GM19043 (cell line): ENCODE results near the gene DNAAF1.
A peak's percentile ranks its signal among the peaks of the same experiment; 100 is the strongest.
"Not testable (repeated sequence)": the region's sequence is repeated elsewhere in the genome, so short reads cannot be mapped to it uniquely, and the experiment has no call there.

Experiments used
- ATAC-seq: cut with Tn5 transposase; IDR thresholded peaks from one replicate; pipeline ENCODE4 v1.9.1; 2021; ENCODE audit warnings: low read depth; ENCODE audit not compliant: unreplicated experiment

DNAAF1 gene

GRCh38 chr16:84144859-84145639, at the start of gene DNAAF1, which contains the start of gene HSDL1:
Gene DNAAF1, plus strand, starts transcription at chr16:84145308. Its CDS starts 133 bp downstream, at chr16:84145441.
Gene HSDL1, minus strand, starts transcription at chr16:84145177. Its CDS starts 13,856 bp downstream, at chr16:84131321.
- ATAC-seq, result peak; percentile 77

GRCh38 chr16:84095466-84095865, 49.6 kb upstream of the DNAAF1 start:
- no peak for ATAC-seq

DNA sequence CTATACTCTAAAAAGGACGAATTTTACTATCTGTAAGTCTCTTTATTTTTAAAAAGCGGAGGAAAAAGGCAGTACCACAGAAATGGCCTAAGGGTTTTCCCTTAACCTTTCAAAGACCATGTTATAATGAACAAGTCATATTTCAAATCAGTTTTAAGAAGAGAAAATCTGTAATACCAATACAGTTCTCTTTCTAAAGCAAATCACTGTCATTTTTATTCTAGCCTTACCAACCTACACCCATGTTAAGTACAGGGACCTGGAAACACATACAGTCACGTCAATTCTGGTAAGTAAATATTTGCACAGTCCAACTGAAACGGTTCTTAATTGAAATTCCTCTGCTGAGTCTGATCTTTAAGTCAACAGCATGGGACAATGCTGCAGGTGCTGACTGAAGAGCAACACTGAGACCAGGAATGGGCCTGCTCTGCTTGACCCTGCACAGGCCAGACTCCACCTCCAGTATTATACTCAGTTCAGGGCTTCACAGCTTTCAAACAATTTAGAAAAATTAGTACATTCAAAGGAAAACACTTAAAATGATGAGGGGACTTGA, 48.6 kb upstream of the DNAAF1 start:
- no peak for ATAC-seq

GRCh38 chr16:84098939-84099338, 46.2 kb upstream of the DNAAF1 start:
- no peak for ATAC-seq

GRCh38 chr16:84103678-84104077, 41.4 kb upstream of the DNAAF1 start:
- no peak for ATAC-seq

DNA sequence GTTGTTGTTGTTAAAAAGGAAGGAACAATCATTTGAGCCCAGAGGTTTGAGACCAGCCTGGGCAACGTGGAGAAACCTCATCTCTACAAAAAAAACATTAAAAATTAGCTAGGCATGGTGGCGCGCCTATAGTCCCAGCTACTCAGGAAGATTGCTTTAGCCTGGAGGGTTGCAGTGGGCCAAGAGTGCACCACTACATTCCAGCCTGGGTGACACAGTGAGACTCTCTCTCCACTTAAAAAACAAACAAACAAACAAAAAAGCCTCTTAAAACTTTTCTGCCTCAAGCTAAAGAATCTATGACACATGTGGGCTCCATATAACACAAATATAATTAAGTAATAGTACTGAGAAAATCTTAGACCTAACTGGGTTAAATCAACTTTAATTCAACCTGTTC, 40.9 kb upstream of the DNAAF1 start:
- ATAC-seq, result no peak

DNA sequence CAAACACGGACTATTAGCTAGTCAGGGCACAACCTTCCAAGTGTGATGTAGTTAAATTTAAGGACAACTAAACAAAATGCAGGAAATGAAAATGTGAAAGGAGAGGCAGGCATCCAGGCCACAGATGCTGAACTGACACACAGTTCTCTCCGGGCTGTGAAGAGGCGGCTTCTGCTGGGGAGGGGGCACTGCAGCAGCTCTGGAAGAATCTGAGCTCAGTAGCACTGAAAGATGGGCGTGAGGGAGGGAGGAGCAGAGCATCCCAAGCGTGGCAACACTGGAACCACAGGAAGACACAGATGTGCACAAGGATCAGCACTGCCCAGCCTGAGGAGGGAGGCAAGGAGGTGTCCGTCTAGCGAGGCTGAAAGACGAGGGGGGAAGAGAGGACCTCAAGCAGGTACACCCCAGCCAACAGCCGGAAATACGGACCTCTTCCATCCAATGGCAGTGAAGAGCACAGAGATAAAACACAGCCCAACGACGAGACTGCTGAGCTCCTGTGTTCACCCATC, 39.8 kb upstream of the DNAAF1 start:
- no peak for ATAC-seq

GRCh38 chr16:84105948-84106740, 39.0 kb upstream of the DNAAF1 start:
- ATAC-seq, result no peak

DNA sequence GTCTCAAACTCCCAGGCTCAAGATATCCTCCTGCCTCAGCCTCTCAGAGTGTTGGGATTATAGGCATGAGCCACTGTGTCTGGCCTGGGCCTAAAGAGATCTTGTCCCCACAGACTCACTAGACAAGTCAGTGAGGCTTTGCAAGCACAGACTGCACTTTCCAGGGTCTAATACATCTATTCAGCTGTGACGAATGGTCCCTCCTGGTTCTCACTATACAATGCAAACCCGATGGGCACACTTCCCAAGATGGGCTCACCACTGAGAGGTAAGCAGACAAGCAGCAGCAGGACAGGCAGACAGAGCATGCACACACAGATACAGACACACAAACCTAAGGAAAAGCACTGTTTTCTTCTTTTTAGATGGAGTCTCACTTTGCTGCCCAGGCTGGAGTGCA, 37.2 kb upstream of the DNAAF1 start:
- ATAC-seq, result no peak

- ATAC-seq, result no peak
Measured at GRCh38 chr16:84109598-84110335, 35.3 kb upstream of the DNAAF1 start.

GRCh38 chr16:84110527-84110926, 34.6 kb upstream of the DNAAF1 start:
- ATAC-seq, result no peak

DNA sequence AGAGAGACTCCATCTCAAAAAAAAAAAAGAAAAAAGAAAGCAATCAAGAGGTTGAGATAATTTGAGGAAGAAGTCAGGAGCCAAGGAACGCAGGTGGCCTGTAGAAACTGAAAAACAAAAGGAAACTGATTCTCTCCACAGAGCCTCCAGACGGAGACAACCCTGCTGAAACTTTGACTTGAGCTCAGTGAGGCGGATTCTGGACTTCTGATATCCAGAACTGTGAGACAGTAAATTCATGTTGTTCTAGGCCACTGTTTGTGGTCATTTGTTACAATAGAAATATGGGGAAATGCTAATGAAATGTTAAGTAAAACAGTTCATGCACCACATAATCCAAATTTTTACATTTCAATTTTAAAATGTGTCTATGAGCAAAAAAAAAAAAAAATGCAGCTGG, 33.6 kb upstream of the DNAAF1 start:
- ATAC-seq, result no peak

DNA sequence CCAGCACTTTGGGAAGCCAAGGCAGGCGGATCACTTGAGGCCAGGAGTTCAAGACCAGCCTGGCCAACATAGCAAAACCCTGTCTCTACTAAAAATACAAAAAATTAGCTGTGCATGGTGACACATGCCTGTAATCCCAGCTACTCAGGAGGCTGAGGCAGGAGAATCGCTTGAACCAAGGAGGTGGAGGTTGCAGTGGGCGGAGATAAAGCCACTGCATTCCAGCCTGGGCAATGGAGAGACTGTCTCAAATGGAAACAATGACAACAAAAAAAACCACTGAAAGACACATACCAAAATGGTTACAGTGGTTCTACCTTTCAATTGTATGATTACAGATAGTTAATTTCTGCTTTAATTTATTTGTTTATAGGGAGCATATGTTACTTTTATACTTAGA, 33.2 kb upstream of the DNAAF1 start:
- ATAC-seq, result not testable (repeated sequence)

DNA sequence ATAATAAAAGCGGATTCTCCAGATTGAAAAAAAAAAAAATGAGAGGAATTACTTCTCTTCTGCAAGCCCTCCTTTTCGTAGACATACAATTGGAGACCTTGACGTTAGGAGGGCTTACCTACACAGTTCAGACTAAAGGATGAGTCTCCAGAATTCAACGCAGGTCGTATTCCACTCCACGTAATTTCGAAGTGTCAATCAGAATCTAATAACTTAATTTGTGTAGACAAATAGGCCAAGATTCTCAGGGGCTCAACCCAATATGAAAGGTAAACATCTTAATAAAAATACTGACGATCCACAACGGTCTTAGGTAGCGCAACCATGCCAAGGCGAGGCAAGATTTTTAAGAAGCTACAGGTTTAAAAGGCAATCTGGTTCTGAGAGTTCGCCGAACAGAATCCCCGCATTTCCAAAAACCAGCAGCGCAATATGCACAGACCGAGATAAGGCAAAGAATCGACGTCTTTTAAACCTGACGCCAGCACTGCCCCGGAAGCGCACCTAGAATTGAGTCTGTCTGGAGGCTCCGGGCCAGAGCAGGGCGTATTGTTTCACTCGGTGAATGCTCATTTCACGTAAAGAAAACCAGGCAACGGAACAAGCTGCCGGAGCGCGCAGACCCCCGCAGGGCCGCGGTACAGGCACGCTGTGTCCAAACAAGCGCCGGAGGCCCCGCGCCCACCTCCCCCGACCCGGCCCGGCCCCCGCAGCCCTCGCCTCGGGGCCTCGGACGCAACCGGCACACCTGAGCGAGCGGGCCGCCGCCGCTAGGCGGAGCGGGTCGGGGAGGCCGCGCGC, 29.0 kb upstream of the DNAAF1 start:
- ATAC-seq, result peak; percentile 29

DNA sequence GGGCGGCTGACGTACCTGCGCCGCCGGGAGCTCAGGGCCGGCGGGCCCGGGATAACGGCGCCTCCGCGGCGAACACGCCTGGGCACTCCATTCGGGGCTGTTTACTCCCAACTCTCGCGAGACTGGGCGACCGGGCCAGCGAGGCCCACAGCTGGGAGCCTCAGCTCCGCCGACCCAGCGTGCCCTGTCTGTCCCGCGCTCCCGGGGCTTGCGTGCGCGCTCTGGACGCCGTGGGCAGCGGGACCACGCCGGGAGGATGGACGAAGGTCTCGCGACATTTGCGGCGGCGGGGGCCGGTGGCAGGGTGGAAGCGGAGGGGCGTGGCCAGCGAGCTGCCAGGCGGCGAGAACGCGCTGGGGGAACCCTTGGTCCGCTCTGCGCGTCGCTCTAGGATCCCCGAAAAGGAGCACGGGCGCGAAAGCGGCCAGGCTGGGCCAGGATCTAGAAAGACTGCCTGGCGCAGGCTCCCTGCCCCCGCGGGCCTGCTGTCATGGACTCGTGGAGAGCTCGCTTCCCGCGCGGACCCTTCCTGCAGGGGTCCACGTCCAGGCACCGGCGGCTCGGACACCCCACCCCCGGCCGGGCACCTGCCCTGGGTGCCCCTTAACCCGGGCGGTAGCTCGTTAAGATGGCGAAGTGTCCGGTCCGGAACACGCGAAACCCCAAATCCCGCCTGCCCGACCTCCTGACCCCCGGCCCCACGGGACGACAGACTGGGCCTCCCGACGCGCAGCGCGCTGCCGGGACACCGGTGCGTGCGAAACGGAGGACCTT, 28.2 kb upstream of the DNAAF1 start, which contains the start of gene MBTPS1:
TSS of gene MBTPS1 (minus strand) at position 223 of the 774 bp plus-strand sequence. CDS start 15,159 bp downstream, outside the sequence.
- ATAC-seq, result peak; percentile 90

DNA sequence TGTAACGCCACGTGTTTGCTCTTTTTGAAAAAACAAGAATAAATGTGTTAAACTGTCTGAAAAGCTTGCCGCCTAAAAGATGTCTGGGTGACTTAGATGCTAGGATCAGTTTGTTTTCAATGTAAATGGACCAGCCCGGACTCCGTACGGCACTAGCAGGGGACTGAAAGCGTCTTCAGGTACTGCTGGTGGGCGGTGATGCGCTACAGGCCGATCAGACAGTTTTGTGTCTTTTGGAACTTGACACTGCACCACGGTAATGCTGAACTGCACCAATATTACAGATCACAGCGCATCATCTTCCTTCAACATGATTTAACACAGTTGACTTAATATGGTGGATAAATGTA, 27.6 kb upstream of the DNAAF1 start:
- no peak for ATAC-seq

GRCh38 chr16:84118315-84118714, 26.8 kb upstream of the DNAAF1 start:
- ATAC-seq, result not testable (repeated sequence)

DNA sequence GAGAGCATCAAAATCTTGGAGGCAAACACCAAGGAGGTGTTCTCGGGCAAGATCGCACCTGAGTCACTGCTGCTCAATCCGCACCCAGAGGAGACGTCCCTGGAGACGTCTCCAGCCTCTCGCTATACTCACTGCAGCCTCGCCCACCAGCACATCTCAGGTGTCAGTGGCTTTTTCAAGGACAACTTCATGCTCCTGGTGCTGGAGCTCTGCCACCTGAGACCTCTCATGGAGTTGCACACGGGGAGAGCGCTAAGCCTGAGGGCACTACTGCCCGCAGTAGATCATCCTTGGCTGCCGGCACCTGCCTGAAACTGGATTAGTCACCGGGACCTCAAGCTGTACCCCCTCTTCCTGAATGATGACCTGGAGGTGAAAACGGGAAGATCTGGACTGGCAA, 25.7 kb upstream of the DNAAF1 start:
- ATAC-seq, result no peak

DNA sequence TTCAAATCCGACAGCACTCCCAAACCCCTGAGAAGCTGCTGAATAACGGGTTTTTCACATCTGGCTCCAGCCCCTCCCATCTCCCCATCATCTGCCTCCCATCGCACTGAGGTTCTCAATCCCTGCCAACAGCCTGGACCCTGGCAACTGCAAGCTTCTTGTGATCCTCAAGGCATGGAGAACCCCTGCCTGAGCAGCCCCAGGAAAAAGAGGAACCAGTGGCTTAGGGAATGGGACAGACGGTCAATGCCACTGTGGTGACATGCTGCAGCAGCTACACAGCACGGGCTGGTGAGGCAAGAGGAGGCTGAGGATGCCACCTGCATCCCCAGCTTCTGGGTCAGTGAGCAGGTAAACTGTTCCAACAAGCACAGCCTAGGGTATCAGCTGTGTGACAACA, 25.1 kb upstream of the DNAAF1 start:
- ATAC-seq, result no peak
